Natural killer cell (primary cell): ENCODE measurements around the gene NCAPG2. TPM values are rescaled to one million over a fixed set of nuclear protein-coding genes. Genes with fewer than 3 reads are reported as not detected.
"Not testable (repeated sequence)": the region's sequence is repeated elsewhere in the genome, so short reads cannot be mapped to it uniquely, and the experiment has no call there.

Source experiments
- ATAC-seq, 3 donors: fragments of 150-1000 bp in 2 of 3; fragments of 200-7000 bp in 1 of 3; cut with Tn5 transposase; 1 replicate in 1 of 3; 2 replicates in 2 of 3; pipeline ENCODE4 v1.10.0; 2021; ENCODE audit warnings: mild to moderate bottlenecking in 2 of 3, moderate library complexity in 2 of 3
- DNase-seq, 2 donors: peaks; one replicate each; pipeline versions ENCODE4 v3.0.0 to v3.0.0-alpha.2; 2013 to 2021; ENCODE audit warnings: mixed read lengths in 1 of 2
- H3K27ac ChIP-seq: one replicate; pipeline ENCODE4 v1.5.1; 2013; ENCODE audit warnings: mild to moderate bottlenecking, low read length
- H3K27me3 ChIP-seq: one replicate; pipeline ENCODE4 v1.6.1; 2013; ENCODE audit warnings: low read length; ENCODE audit not compliant: control insufficient read depth, insufficient read depth
- H3K36me3 ChIP-seq: one replicate; pipeline ENCODE4 v1.6.1; 2013; ENCODE audit warnings: low read length; ENCODE audit not compliant: control insufficient read depth, insufficient read depth
- H3K4me1 ChIP-seq: one replicate; pipeline ENCODE4 v1.6.1; 2013; ENCODE audit warnings: low read length; ENCODE audit not compliant: control insufficient read depth, insufficient read depth
- H3K4me3 ChIP-seq: one replicate; pipeline ENCODE4 v1.5.1; 2013; ENCODE audit warnings: low read length
- H3K9me3 ChIP-seq: one replicate; pipeline ENCODE4 v1.6.1; 2013; ENCODE audit warnings: low read length; ENCODE audit not compliant: control insufficient read depth, insufficient read depth
- H3K27ac Mint-ChIP-seq, 2 donors: one replicate each; pipeline ENCODE4 v1.8.0; 2022; ENCODE audit warnings: mild to moderate bottlenecking in 2 of 2, mixed read lengths in 2 of 2, moderate library complexity in 1 of 2
- H3K27me3 Mint-ChIP-seq, 2 donors: one replicate each; pipeline ENCODE4 v1.8.0; 2022; ENCODE audit warnings: low read depth in 2 of 2, mixed read lengths in 2 of 2
- H3K36me3 Mint-ChIP-seq: one replicate; pipeline ENCODE4 v1.8.0; 2022; ENCODE audit warnings: mixed read lengths
- H3K4me1 Mint-ChIP-seq, 2 donors: one replicate each; pipeline ENCODE4 v1.8.0; 2022; ENCODE audit warnings: mixed read lengths in 2 of 2
- H3K4me3 Mint-ChIP-seq: one replicate; pipeline ENCODE4 v1.8.0; 2022; ENCODE audit warnings: mild to moderate bottlenecking, moderate library complexity, mixed read lengths
- H3K9me3 Mint-ChIP-seq, 2 donors: one replicate each; pipeline ENCODE4 v1.8.0; 2022; ENCODE audit warnings: mixed read lengths in 2 of 2
- WGBS: methylation state at CpG from one replicate; pipeline ENCODE4 v1.1.7; 2013; ENCODE audit warnings: missing lambda C conversion rate; ENCODE audit not compliant: insufficient coverage; 5-methylcytosine and 5-hydroxymethylcytosine counted together
- intact Hi-C: fragments of 100-400 bp; cut with micrococcal nuclease; formaldehyde crosslinking; loops from one replicate; pipeline ENCODE4 v1.14.2; 2022
- total RNA-seq, 4 donors: library from RNA; stranded (reverse); fragments of 120-200 nt in 1 of 4; gene quantifications; one replicate each; pipeline versions ENCODE4 v1.2.3 to v1.2.4, GENCODE V29; 2013 to 2022
- TF ChIP-seq, protein P1 (sequence below): fragments of 200-600 bp; IDR thresholded peaks from one replicate; pipeline ENCODE4 v1.8.0; 2022; ENCODE audit warnings: antibody characterized with exemption

Gene NCAPG2
- total RNA-seq, 3 donors from 2014 or later (not counting 1 experiment from before 2014, with no cell fraction given): 8.8 to 14.8 (median 14.1) TPM

DNA sequence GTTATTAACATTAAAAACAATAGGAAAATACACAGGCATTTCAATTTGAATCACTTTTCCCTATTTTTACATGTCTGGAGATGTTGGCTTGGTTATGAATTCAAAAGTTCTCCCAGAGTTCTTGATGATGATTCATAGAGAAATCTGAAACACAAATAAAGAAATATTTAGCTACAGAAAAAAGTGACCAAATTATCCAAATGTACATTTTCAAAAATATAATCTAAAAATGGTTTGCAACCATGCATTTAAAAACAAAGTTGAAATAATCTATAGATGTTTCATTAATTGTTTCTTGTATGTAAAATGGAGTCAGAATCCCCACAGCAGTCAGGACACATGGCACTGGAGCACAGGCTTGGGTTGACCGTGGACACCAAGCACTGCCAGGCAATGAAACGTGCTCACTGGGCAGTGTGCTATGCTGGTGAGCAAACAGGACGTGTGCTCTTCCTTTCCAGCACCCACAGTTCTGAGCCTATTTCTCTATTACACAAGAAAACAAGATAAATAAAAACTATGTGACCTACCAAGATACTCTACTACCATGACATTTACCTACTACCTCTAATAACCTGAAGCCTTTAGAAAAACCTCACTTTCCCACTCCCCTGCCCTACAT, 72.9 kb downstream of the NCAPG2 start:
- no peaks in the 10 kb centered on the region for H3K27me3 ChIP-seq
- H3K27ac ChIP-seq: no peak overlapping the region
- no peaks in the 10 kb centered on the region for H3K36me3 Mint-ChIP-seq
- DNase-seq: no peak
- WGBS: 91% methylated on average over 3 of the region's 3 CpGs
- peak overlapping the region in 1 of 2 donors; percentile 36 for H3K27ac Mint-ChIP-seq
- H3K27me3 Mint-ChIP-seq: no peaks in the 10 kb centered on the region
- no peak overlapping the region for H3K4me3 Mint-ChIP-seq
- H3K4me1 Mint-ChIP-seq: no peaks in the 10 kb centered on the region
- H3K9me3 Mint-ChIP-seq: no peaks in the 10 kb centered on the region
- ATAC-seq: no peak
- H3K4me1 ChIP-seq: no peaks in the 10 kb centered on the region
- no peaks in the 10 kb centered on the region for H3K9me3 ChIP-seq
- H3K36me3 ChIP-seq: peaks cover 2% of the 10 kb centered on the region
- intact Hi-C loops: no loop called here
- TF ChIP-seq, protein P1, sequence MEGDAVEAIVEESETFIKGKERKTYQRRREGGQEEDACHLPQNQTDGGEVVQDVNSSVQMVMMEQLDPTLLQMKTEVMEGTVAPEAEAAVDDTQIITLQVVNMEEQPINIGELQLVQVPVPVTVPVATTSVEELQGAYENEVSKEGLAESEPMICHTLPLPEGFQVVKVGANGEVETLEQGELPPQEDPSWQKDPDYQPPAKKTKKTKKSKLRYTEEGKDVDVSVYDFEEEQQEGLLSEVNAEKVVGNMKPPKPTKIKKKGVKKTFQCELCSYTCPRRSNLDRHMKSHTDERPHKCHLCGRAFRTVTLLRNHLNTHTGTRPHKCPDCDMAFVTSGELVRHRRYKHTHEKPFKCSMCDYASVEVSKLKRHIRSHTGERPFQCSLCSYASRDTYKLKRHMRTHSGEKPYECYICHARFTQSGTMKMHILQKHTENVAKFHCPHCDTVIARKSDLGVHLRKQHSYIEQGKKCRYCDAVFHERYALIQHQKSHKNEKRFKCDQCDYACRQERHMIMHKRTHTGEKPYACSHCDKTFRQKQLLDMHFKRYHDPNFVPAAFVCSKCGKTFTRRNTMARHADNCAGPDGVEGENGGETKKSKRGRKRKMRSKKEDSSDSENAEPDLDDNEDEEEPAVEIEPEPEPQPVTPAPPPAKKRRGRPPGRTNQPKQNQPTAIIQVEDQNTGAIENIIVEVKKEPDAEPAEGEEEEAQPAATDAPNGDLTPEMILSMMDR: no peak
- no peak overlapping the region for H3K4me3 ChIP-seq

DNA sequence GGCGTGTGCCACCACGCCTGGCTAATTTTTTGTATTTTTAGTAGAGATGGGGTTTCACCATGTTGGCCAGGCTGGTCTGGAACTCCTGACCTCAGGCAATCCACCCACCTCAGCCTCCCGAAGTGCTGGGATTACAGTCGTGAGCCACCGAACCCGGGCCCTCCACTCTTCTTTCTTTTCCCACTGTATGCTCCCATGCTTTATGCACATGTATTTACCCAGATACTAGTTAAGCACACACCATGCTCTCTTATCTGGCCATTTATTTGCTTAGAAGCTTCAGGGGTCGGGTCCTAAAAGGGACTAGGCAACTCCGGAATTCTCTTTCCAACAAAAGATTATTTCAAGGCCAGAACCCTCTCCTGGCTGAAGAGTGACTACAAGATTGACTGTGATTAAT, 78.3 kb downstream of the NCAPG2 start:
- H3K4me1 Mint-ChIP-seq, ATAC-seq, H3K9me3 ChIP-seq, H3K4me3 ChIP-seq, H3K27ac Mint-ChIP-seq, H3K27me3 ChIP-seq, H3K27ac ChIP-seq, H3K9me3 Mint-ChIP-seq, DNase-seq, H3K4me3 Mint-ChIP-seq, H3K27me3 Mint-ChIP-seq, H3K4me1 ChIP-seq, H3K36me3 ChIP-seq, H3K36me3 Mint-ChIP-seq, intact Hi-C loops: not testable (repeated sequence)
- WGBS: 100% methylated on average over 7 of the region's 8 CpGs

DNA sequence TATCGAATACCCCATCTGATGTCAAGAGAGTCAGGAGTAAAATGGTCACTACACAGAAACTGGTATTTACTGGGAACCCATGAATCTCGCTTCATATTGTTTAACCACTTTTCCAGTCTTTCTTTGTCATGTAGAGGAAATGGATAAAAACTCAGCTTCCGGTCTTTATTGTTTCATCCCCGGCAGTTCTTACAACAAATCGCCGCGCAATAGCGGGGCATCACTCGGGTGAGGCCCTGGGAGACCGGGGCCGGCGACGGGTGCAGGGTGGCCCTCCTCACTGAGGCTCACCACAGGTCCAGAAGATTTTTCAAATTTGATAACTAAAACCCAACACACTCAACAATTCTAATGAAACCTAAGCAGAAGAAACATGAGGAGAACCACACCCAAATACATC, 81.4 kb downstream of the NCAPG2 start:
- H3K4me1 ChIP-seq: no peaks in the 10 kb centered on the region
- no peak overlapping the region for H3K4me3 ChIP-seq
- WGBS: 98% methylated on average over 13 of the region's 13 CpGs
- no peak overlapping the region for H3K4me3 Mint-ChIP-seq
- no peaks in the 10 kb centered on the region for H3K9me3 Mint-ChIP-seq
- intact Hi-C loops: no loop called here
- no peaks in the 10 kb centered on the region for H3K36me3 ChIP-seq
- no peaks in the 10 kb centered on the region for H3K9me3 ChIP-seq
- DNase-seq: no peak
- H3K27ac Mint-ChIP-seq: no peak overlapping the region
- H3K4me1 Mint-ChIP-seq: no peaks in the 10 kb centered on the region
- H3K27me3 Mint-ChIP-seq: no peaks in the 10 kb centered on the region
- no peaks in the 10 kb centered on the region for H3K27me3 ChIP-seq
- H3K27ac ChIP-seq: no peak overlapping the region
- ATAC-seq: no peak
- TF ChIP-seq, protein P1: no peak
- H3K36me3 Mint-ChIP-seq: no peaks in the 10 kb centered on the region

DNA sequence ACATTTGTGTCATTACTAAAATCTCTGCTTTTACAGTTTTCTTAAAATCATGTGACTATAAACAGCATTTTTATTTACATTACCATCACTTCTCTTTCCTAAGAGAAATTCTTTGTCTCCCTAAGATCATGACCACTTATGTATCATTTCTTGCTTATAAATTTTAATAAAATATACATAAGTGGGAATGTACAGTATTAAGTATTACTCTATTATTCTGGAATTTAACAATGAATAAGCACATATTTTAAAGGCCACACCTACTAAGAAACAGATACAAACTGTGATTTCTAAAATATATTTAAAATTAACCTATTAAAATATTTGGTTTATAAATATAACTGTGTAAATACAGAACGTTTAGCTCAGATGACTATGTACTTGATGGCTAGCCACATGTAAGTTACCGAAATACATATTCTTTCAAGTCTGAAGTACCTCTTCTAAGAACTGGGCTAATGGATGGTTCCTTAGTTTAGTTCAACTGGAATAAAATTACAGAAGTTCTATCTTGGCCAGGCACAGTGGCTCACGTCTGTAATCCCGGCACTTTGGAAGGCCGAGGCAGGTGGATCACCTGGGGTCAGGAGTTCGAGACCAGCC, 83.7 kb downstream of the NCAPG2 start:
- Mint-ChIP-seq H3K36me3 (no peaks in the 10 kb centered on the region), H3K4me1 (no peaks in the 10 kb centered on the region), H3K9me3 (no peaks in the 10 kb centered on the region), H3K27ac (no peak overlapping the region), H3K4me3 (no peak overlapping the region), H3K27me3 (no peaks in the 10 kb centered on the region)
- ATAC-seq (no peak), DNase-seq (no peak)
- Histone ChIP-seq H3K4me3 (no peak overlapping the region), H3K27me3 (no peaks in the 10 kb centered on the region), H3K27ac (no peak overlapping the region), H3K9me3 (no peaks in the 10 kb centered on the region), H3K4me1 (no peaks in the 10 kb centered on the region), H3K36me3 (no peaks in the 10 kb centered on the region)
- intact Hi-C loops: no loop called here
- TF ChIP-seq, protein P1: no peak
- 98% methylated on average over 4 of the region's 6 CpGs for WGBS
